ENCODE measurements around the gene BCAT1. TPM values are rescaled to one million over a fixed set of nuclear protein-coding genes. Genes with fewer than 3 reads are reported as not detected.

BCAT1 gene
- total RNA-seq, 5 donors from 2014 or later (not counting 1 experiment from before 2014, with no cell fraction given), result 1.2 to 4.2 (median 3.2) TPM

DNA sequence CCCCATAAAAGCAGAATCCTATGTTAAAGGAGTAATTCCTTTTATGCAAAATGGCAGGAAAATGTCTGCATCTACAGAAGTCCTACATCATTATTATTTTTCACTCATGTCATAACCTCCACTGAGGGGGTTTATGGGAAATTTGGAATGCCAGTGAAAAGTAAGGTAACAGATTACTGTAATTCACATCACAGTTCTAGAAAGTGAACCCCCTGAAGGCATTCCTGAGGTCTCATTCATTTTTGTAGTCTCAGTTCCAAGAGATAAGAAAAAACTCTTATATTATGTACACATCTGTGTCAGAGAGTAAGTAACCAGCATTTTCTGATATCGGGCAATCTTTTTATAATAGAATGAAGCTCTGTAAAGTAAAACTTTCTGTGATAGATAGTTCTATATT, 28.8 kb upstream of the BCAT1 start:
- Mint-ChIP-seq H3K36me3 (no peaks in the 10 kb centered on the region), H3K4me3 (no peak overlapping the region), H3K9me3 (peaks cover 0 to 5% (median 5%) of the 10 kb centered on the region in 3 donors), H3K27me3 (peaks cover 0 to 3% of the 10 kb centered on the region in 2 donors), H3K27ac (no peak overlapping the region), H3K4me1 (no peaks in the 10 kb centered on the region)
- H3K36me3 ChIP-seq (ENCODE audit: control insufficient read depth in 2 of 2, extremely low read depth in 1 of 2, insufficient read depth in 1 of 2, low read length in 1 of 2), result no peaks in the 10 kb centered on the region
- no peak for DNase-seq
- H3K27me3 ChIP-seq (replicated peaks in 1 of 2; ENCODE audit: control insufficient read depth in 2 of 2, extremely low read depth in 1 of 2, insufficient read depth in 2 of 2, low read length in 1 of 2), result no peaks in the 10 kb centered on the region
- H3K4me3 ChIP-seq (ENCODE audit: control insufficient read depth in 1 of 2, extremely low read depth in 1 of 2, low read length in 1 of 2), result no peak overlapping the region
- no peaks in the 10 kb centered on the region for H3K4me1 ChIP-seq (ENCODE audit: control insufficient read depth in 1 of 2, extremely low read depth in 1 of 2, insufficient read depth in 2 of 2, low read length in 2 of 2)
- no CpG with 5 or more reads among the region's 1 CpG for WGBS (ENCODE audit: insufficient coverage)
- ATAC-seq (replicated peaks in 1 of 4), result no peak
- no peaks in the 10 kb centered on the region for H3K9me3 ChIP-seq
- POLR2A ChIA-PET, result no interaction called here
- CTCF ChIA-PET, result no interaction called here
- no peak overlapping the region for H3K27ac ChIP-seq (ENCODE audit: low read length)

DNA sequence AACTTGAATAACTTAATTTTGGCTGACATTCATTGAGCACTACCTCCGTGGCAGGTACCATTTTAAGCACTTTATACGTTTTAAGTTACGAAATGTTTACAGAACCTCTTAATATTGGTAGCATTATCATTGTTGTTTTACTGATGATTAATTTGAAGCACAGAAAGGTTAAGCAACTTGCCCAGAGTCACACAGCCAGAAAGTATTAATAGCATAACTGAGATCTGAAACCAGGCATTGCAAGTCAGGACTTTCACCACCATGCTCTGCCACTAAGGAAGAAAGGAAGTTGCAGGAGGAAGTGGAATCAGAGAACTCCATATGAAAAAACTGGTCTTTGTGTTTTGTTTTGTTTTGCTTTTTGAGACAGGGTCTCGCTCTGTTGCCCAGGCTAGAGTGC, 28.2 kb upstream of the BCAT1 start:
- Mint-ChIP-seq H3K36me3 (no peaks in the 10 kb centered on the region), H3K4me1 (no peaks in the 10 kb centered on the region), H3K27ac (no peak overlapping the region), H3K27me3 (peaks cover 0 to 3% of the 10 kb centered on the region in 2 donors), H3K4me3 (no peak overlapping the region), H3K9me3 (no peaks in the 10 kb centered on the region)
- no CpG with 5 or more reads among the region's 4 CpGs for WGBS (ENCODE audit: insufficient coverage)
- no peaks in the 10 kb centered on the region for H3K9me3 ChIP-seq
- no peaks in the 10 kb centered on the region for H3K27me3 ChIP-seq (replicated peaks in 1 of 2; ENCODE audit: control insufficient read depth in 2 of 2, extremely low read depth in 1 of 2, insufficient read depth in 2 of 2, low read length in 1 of 2)
- ATAC-seq (replicated peaks in 1 of 4) (no peak), DNase-seq (no peak)
- ChIA-PET POLR2A (no interaction called here), CTCF (interaction anchor here (0.6 to 0.7 kb wide), 2 partner anchors 10 to 832 kb away, joined by 3 to 4 read pairs; no protein-coding TSS in a partner anchor)
- no peaks in the 10 kb centered on the region for H3K4me1 ChIP-seq (ENCODE audit: control insufficient read depth in 1 of 2, extremely low read depth in 1 of 2, insufficient read depth in 2 of 2, low read length in 2 of 2)
- H3K36me3 ChIP-seq (ENCODE audit: control insufficient read depth in 2 of 2, extremely low read depth in 1 of 2, insufficient read depth in 1 of 2, low read length in 1 of 2), result no peaks in the 10 kb centered on the region
- H3K27ac ChIP-seq (ENCODE audit: low read length), result no peak overlapping the region
- H3K4me3 ChIP-seq (ENCODE audit: control insufficient read depth in 1 of 2, extremely low read depth in 1 of 2, low read length in 1 of 2), result no peak overlapping the region

DNA sequence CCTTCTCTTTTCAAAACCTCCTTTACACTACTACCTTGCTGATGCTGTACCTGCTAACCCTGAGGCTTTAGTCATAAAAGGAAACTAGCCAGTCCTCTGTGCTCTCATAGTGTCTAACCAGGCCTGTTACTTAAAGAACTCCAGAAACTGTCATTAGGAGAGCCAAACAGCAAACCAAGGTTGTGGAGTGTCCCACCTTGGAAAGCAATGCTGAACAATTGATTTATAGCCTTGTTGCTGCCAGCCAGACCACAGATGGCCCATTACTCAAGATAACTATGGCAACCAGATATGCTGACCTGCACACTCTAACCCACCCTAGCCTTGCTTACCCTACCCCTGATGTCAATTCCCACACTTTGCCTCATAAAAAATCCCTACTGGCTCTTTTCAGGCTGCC, 26.5 kb upstream of the BCAT1 start:
- Mint-ChIP-seq H3K4me1 (no peaks in the 10 kb centered on the region), H3K36me3 (no peaks in the 10 kb centered on the region), H3K27ac (no peak overlapping the region), H3K9me3 (no peaks in the 10 kb centered on the region), H3K4me3 (no peak overlapping the region), H3K27me3 (peaks cover 0 to 3% of the 10 kb centered on the region in 2 donors)
- H3K27me3 ChIP-seq (replicated peaks in 1 of 2; ENCODE audit: control insufficient read depth in 2 of 2, extremely low read depth in 1 of 2, insufficient read depth in 2 of 2, low read length in 1 of 2), result no peaks in the 10 kb centered on the region
- no peak overlapping the region for H3K4me3 ChIP-seq (ENCODE audit: control insufficient read depth in 1 of 2, extremely low read depth in 1 of 2, low read length in 1 of 2)
- ATAC-seq (replicated peaks in 1 of 4) (no peak), DNase-seq (no peak)
- H3K4me1 ChIP-seq (ENCODE audit: control insufficient read depth in 1 of 2, extremely low read depth in 1 of 2, insufficient read depth in 2 of 2, low read length in 2 of 2), result no peaks in the 10 kb centered on the region
- H3K36me3 ChIP-seq (ENCODE audit: control insufficient read depth in 2 of 2, extremely low read depth in 1 of 2, insufficient read depth in 1 of 2, low read length in 1 of 2), result no peaks in the 10 kb centered on the region
- no peak overlapping the region for H3K27ac ChIP-seq (ENCODE audit: low read length)
- ChIA-PET CTCF (interaction anchor here in 1 of 2 donors (0.5 kb wide), 1 partner anchor 1821 kb away, joined by 3 read pairs; no protein-coding TSS in a partner anchor), POLR2A (no interaction called here)
- no peaks in the 10 kb centered on the region for H3K9me3 ChIP-seq

DNA sequence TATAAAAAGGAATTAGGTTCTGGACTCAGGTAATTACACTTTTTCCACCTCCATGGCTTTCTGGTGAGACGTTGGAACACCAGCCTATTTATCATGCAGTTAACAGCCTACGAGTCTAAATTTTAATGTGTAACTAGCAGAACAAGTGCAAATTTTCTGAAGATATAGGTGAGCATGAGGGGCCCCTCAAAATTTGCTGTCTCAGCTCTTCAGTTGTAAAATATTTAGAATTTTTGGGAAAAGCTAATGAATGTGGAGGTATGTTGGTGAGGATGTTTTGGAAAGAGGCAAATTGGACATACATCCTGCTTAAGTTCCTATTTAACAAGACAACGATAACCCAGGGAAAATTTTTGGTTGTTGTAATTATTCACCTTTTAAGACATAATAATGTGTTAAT, 25.3 kb upstream of the BCAT1 start:
- Histone ChIP-seq H3K4me3 (ENCODE audit: control insufficient read depth in 1 of 2, extremely low read depth in 1 of 2, low read length in 1 of 2) (no peak overlapping the region), H3K9me3 (no peaks in the 10 kb centered on the region), H3K27me3 (replicated peaks in 1 of 2; ENCODE audit: control insufficient read depth in 2 of 2, extremely low read depth in 1 of 2, insufficient read depth in 2 of 2, low read length in 1 of 2) (no peaks in the 10 kb centered on the region), H3K4me1 (ENCODE audit: control insufficient read depth in 1 of 2, extremely low read depth in 1 of 2, insufficient read depth in 2 of 2, low read length in 2 of 2) (no peaks in the 10 kb centered on the region), H3K27ac (ENCODE audit: low read length) (no peak overlapping the region), H3K36me3 (ENCODE audit: control insufficient read depth in 2 of 2, extremely low read depth in 1 of 2, insufficient read depth in 1 of 2, low read length in 1 of 2) (no peaks in the 10 kb centered on the region)
- ChIA-PET POLR2A (no interaction called here), CTCF (interaction anchor here in 1 of 2 donors (0.6 kb wide), 2 partner anchors 22 kb away, joined by 4 read pairs; no protein-coding TSS in a partner anchor)
- Mint-ChIP-seq H3K9me3 (no peaks in the 10 kb centered on the region), H3K4me3 (no peak overlapping the region), H3K4me1 (no peaks in the 10 kb centered on the region), H3K36me3 (no peaks in the 10 kb centered on the region), H3K27me3 (peaks cover 0 to 3% of the 10 kb centered on the region in 2 donors), H3K27ac (no peak overlapping the region)
- DNase-seq, result no peak
- no peak for ATAC-seq (replicated peaks in 1 of 4)
- 83% methylated on average over 1 of the region's 3 CpGs for WGBS (ENCODE audit: insufficient coverage)

DNA sequence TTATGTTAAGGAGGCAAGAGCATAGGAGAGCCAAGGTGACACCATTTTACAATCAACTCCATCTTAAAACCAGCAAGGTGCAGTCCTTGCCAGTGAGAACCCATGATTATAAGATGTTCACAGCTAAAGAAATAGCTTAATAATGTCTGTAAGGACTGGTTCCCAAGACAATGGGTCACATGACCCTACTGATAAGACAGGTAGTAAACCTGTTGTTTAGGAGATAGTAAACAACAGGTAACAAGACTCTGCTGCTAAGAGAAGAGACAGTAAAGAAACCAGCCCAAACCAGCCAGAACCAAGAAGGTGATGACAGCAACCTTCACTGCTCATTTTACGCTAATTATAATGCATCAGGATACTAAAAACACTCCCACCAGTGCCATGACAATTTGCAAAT, 23.2 kb upstream of the BCAT1 start:
- DNase-seq (no peak), ATAC-seq (replicated peaks in 1 of 4) (no peak)
- ChIA-PET POLR2A (no interaction called here), CTCF (no interaction called here)
- no peaks in the 10 kb centered on the region for H3K9me3 ChIP-seq
- H3K4me3 ChIP-seq (ENCODE audit: control insufficient read depth in 1 of 2, extremely low read depth in 1 of 2, low read length in 1 of 2), result no peak overlapping the region
- no peaks in the 10 kb centered on the region for H3K4me1 Mint-ChIP-seq
- H3K4me1 ChIP-seq (ENCODE audit: control insufficient read depth in 1 of 2, extremely low read depth in 1 of 2, insufficient read depth in 2 of 2, low read length in 2 of 2), result no peaks in the 10 kb centered on the region
- no peak overlapping the region for H3K27ac Mint-ChIP-seq
- H3K27me3 ChIP-seq (replicated peaks in 1 of 2; ENCODE audit: control insufficient read depth in 2 of 2, extremely low read depth in 1 of 2, insufficient read depth in 2 of 2, low read length in 1 of 2), result peaks cover 0 to 4% of the 10 kb centered on the region in 2 experiments
- peaks cover 0 to 3% of the 10 kb centered on the region in 2 donors for H3K27me3 Mint-ChIP-seq
- WGBS (ENCODE audit: insufficient coverage), result no CpG with 5 or more reads among the region's 1 CpG
- no peaks in the 10 kb centered on the region for H3K36me3 Mint-ChIP-seq
- no peaks in the 10 kb centered on the region for H3K9me3 Mint-ChIP-seq
- H3K36me3 ChIP-seq (ENCODE audit: control insufficient read depth in 2 of 2, extremely low read depth in 1 of 2, insufficient read depth in 1 of 2, low read length in 1 of 2), result no peaks in the 10 kb centered on the region
- no peak overlapping the region for H3K4me3 Mint-ChIP-seq
- H3K27ac ChIP-seq (ENCODE audit: low read length), result no peak overlapping the region

DNA sequence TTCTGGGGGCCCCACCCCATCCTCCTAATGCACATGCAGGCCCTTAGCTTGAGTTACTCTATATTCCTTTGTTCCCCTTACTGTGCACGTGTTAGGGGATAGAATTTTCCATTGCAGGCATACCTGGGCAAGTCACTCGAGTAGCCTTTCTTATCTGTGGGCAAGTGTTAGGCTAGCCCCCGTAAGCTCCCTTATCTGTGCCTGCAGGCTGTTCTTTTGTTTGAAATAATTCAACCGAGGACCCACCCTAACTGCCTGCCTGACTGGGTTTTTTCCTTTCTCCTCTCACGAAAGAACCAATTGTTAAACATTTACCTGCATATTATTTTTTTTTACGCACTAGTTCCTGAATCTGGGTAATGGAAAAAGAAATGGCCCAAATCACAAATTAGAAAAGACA, 21.3 kb upstream of the BCAT1 start:
- Histone ChIP-seq H3K4me1 (ENCODE audit: control insufficient read depth in 1 of 2, extremely low read depth in 1 of 2, insufficient read depth in 2 of 2, low read length in 2 of 2) (no peaks in the 10 kb centered on the region), H3K36me3 (ENCODE audit: control insufficient read depth in 2 of 2, extremely low read depth in 1 of 2, insufficient read depth in 1 of 2, low read length in 1 of 2) (no peaks in the 10 kb centered on the region), H3K27ac (ENCODE audit: low read length) (no peak overlapping the region), H3K4me3 (ENCODE audit: control insufficient read depth in 1 of 2, extremely low read depth in 1 of 2, low read length in 1 of 2) (no peak overlapping the region), H3K27me3 (replicated peaks in 1 of 2; ENCODE audit: control insufficient read depth in 2 of 2, extremely low read depth in 1 of 2, insufficient read depth in 2 of 2, low read length in 1 of 2) (peaks cover 0 to 5% of the 10 kb centered on the region in 2 experiments), H3K9me3 (no peaks in the 10 kb centered on the region)
- no peaks in the 10 kb centered on the region for H3K36me3 Mint-ChIP-seq
- H3K27me3 Mint-ChIP-seq, result no peaks in the 10 kb centered on the region
- ChIA-PET POLR2A (no interaction called here), CTCF (no interaction called here)
- no peaks in the 10 kb centered on the region for H3K4me1 Mint-ChIP-seq
- no peak overlapping the region for H3K4me3 Mint-ChIP-seq
- DNase-seq (no peak), ATAC-seq (replicated peaks in 1 of 4) (no peak)
- H3K9me3 Mint-ChIP-seq, result no peaks in the 10 kb centered on the region
- 70% methylated on average over 2 of the region's 6 CpGs for WGBS (ENCODE audit: insufficient coverage)
- H3K27ac Mint-ChIP-seq, result no peak overlapping the region
